GM23338 (cell line): ENCODE results near the gene CASP3. TPM values are rescaled to one million over a fixed set of nuclear protein-coding genes. Genes with fewer than 3 reads are reported as not detected.

Experiments used
- ATAC-seq: fragments of 200-7000 bp; cut with Tn5 transposase; 3 replicates; pipeline ENCODE4 v1.9.1; 2020
- DNase-seq: peaks from one replicate; pipeline ENCODE4 v3.0.0-alpha.2; 2015; ENCODE audit warnings: low spot score
- H2AFZ ChIP-seq: fragments of 200-600 bp; sonication (generic); 2 replicates; pipeline ENCODE4 v1.8.0; 2016; ENCODE audit warnings: antibody characterized with exemption, mild to moderate bottlenecking, moderate library complexity
- H3F3A ChIP-seq: fragments of 200-600 bp; sonication (generic); replicated peaks from 2 replicates; pipeline ENCODE4 v1.8.0; 2017; ENCODE audit warnings: antibody characterized with exemption, mixed run types, low read depth
- H3K27ac ChIP-seq: fragments of 200-600 bp; sonication (generic); 2 replicates; pipeline ENCODE4 v1.6.1; 2016; ENCODE audit warnings: low read depth
- H3K27me3 ChIP-seq: fragments of 200-600 bp; sonication (generic); 2 replicates; pipeline ENCODE4 v1.8.0; 2016; ENCODE audit warnings: mild to moderate bottlenecking, mixed run types, moderate library complexity; ENCODE audit not compliant: insufficient read depth
- H3K36me3 ChIP-seq: fragments of 200-600 bp; sonication (generic); 2 replicates; pipeline ENCODE4 v1.8.0; 2016; ENCODE audit warnings: mild to moderate bottlenecking; ENCODE audit not compliant: insufficient read depth
- H3K4me1 ChIP-seq: fragments of 200-600 bp; sonication (generic); 2 replicates; pipeline ENCODE4 v1.8.0; 2016; ENCODE audit warnings: mild to moderate bottlenecking, moderate library complexity; ENCODE audit not compliant: insufficient read depth
- H3K4me2 ChIP-seq: fragments of 200-600 bp; sonication (generic); 2 replicates; pipeline ENCODE4 v1.7.1; 2017; ENCODE audit warnings: mixed run types
- H3K4me3 ChIP-seq: fragments of 200-600 bp; sonication (generic); 2 replicates; pipeline ENCODE4 v1.6.1; 2016; ENCODE audit warnings: mixed run types
- H3K79me2 ChIP-seq: fragments of 200-600 bp; sonication (generic); replicated peaks from 2 replicates; pipeline ENCODE4 v1.8.0; 2017; ENCODE audit warnings: mild to moderate bottlenecking; ENCODE audit not compliant: insufficient read depth
- H3K9me2 ChIP-seq: fragments of 200-600 bp; sonication (generic); 2 replicates; pipeline ENCODE4 v1.8.0; 2017; ENCODE audit not compliant: insufficient read depth
- H4K20me1 ChIP-seq: fragments of 200-600 bp; sonication (generic); replicated peaks from 2 replicates; pipeline ENCODE4 v1.8.0; 2017; ENCODE audit warnings: mild to moderate bottlenecking; ENCODE audit not compliant: insufficient read depth
- H3K27ac Mint-ChIP-seq: 2 replicates; pipeline ENCODE4 v1.8.0; 2020; ENCODE audit warnings: inconsistent platforms, mild to moderate bottlenecking, moderate library complexity, mixed read lengths
- H3K27me3 Mint-ChIP-seq: 3 replicates; pipeline ENCODE4 v1.8.0; 2022; ENCODE audit warnings: low read depth, mild to moderate bottlenecking, moderate library complexity, mixed read lengths, inconsistent platforms; ENCODE audit not compliant: insufficient read depth, poor library complexity
- H3K36me3 Mint-ChIP-seq: 3 replicates; pipeline ENCODE4 v1.8.0; 2021; ENCODE audit warnings: low read depth, mild to moderate bottlenecking, inconsistent platforms, moderate library complexity, mixed read lengths
- H3K4me1 Mint-ChIP-seq: 3 replicates; pipeline ENCODE4 v1.8.0; 2020; ENCODE audit warnings: mild to moderate bottlenecking, inconsistent platforms, mixed read lengths
- H3K4me3 Mint-ChIP-seq: 3 replicates; pipeline ENCODE4 v1.8.0; 2021; ENCODE audit warnings: moderate library complexity, mild to moderate bottlenecking, inconsistent platforms, mixed read lengths
- H3K9me3 Mint-ChIP-seq: 3 replicates; pipeline ENCODE4 v1.8.0; 2020; ENCODE audit warnings: moderate library complexity, mild to moderate bottlenecking, inconsistent platforms, mixed read lengths
- CREB1 ChIP-seq: fragments of 250-450 bp; sonication (Bioruptor Pico); IDR thresholded peaks from 2 replicates; pipeline ENCODE4 v1.5.0; 2020; ENCODE audit warnings: low read depth, mild to moderate bottlenecking, moderate library complexity
- CTCF ChIP-seq, 2 experiments: fragments of 200-600 bp in 1 of 2; sonication (generic) in 1 of 2; conservative IDR thresholded peaks; 2 replicates each; pipeline versions ENCODE4 v1.5.1 to v1.6.1; 2016 to 2017; ENCODE audit warnings: antibody characterized with exemption in 2 of 2, low read depth in 2 of 2, mild to moderate bottlenecking in 2 of 2, moderate library complexity in 1 of 2
- EZH2 ChIP-seq: fragments of 200-600 bp; sonication (generic); IDR thresholded peaks from one replicate; pipeline ENCODE4 v1.8.0; 2017; ENCODE audit warnings: antibody characterized with exemption, mild to moderate bottlenecking, low read depth; ENCODE audit not compliant: unreplicated experiment
- EZH2phosphoT487 ChIP-seq: fragments of 200-600 bp; sonication (generic); IDR thresholded peaks from one replicate; pipeline ENCODE4 v1.8.1; 2018; ENCODE audit warnings: antibody characterized with exemption; ENCODE audit not compliant: unreplicated experiment
- JUNB ChIP-seq: IDR thresholded peaks from one replicate; pipeline ENCODE4 v1.6.1; 2016; ENCODE audit warnings: antibody characterized with exemption; ENCODE audit not compliant: unreplicated experiment
- NANOG ChIP-seq: IDR thresholded peaks from 2 replicates; pipeline ENCODE4 v1.6.1; 2016; ENCODE audit warnings: antibody characterized with exemption, borderline replicate concordance
- POLR2AphosphoS5 ChIP-seq: IDR thresholded peaks from 2 replicates; pipeline ENCODE4 v1.6.1; 2016; ENCODE audit warnings: antibody characterized with exemption, low read depth
- STAT1 ChIP-seq: IDR thresholded peaks from one replicate; pipeline ENCODE4 v1.6.1; 2016; ENCODE audit warnings: antibody characterized with exemption; ENCODE audit not compliant: unreplicated experiment
- ZNF114 ChIP-seq: fragments of 250-450 bp; sonication (Bioruptor Pico); IDR thresholded peaks from 2 replicates; pipeline ENCODE4 v1.5.0; 2020; ENCODE audit warnings: mild to moderate bottlenecking, moderate library complexity
- ZNF331 ChIP-seq: fragments of 250-450 bp; sonication (Bioruptor Pico); IDR thresholded peaks from 2 replicates; pipeline ENCODE4 v1.5.0; 2020; ENCODE audit warnings: low read depth, mild to moderate bottlenecking, moderate library complexity
- ZNF462 ChIP-seq: fragments of 250-450 bp; sonication (Bioruptor Pico); IDR thresholded peaks from 2 replicates; pipeline ENCODE4 v1.5.0; 2020; ENCODE audit warnings: mild to moderate bottlenecking, moderate library complexity
- polyA plus RNA-seq: library from polyadenylated mRNA; unstranded; fragments of >200 nt; fragmentation: Nextera tagmentation; extraction: Ambion mirVana; gene quantifications from 2 replicates; pipeline ENCODE4 v1.2.1, GENCODE V29; 2016
- total RNA-seq: library from RNA; depleted of rRNA; stranded (reverse); fragments of >200 nt; shearing (Covaris generic); gene quantifications from 2 replicates; pipeline ENCODE4 v1.2.3, GENCODE V29; 2014
- TF ChIP-seq, protein P1 (sequence below): IDR thresholded peaks from 2 replicates; pipeline ENCODE4 v1.6.1; 2016; ENCODE audit warnings: antibody characterized with exemption
- TF ChIP-seq, protein P2 (sequence below): IDR thresholded peaks from one replicate; pipeline ENCODE4 v1.6.1; 2018; ENCODE audit warnings: antibody characterized with exemption; ENCODE audit not compliant: unreplicated experiment

CASP3 gene
- total and polyA plus RNA-seq, 2 experiments from 2014 or later: 50.5 to 84.4 TPM

GRCh38 chr4:184695178-184695896 is 46.1 kb upstream of the CASP3 start:
- no peak for TF ChIP-seq POLR2AphosphoS5
- TF ChIP-seq, protein P1, sequence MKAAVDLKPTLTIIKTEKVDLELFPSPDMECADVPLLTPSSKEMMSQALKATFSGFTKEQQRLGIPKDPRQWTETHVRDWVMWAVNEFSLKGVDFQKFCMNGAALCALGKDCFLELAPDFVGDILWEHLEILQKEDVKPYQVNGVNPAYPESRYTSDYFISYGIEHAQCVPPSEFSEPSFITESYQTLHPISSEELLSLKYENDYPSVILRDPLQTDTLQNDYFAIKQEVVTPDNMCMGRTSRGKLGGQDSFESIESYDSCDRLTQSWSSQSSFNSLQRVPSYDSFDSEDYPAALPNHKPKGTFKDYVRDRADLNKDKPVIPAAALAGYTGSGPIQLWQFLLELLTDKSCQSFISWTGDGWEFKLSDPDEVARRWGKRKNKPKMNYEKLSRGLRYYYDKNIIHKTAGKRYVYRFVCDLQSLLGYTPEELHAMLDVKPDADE: no peak
- TF ChIP-seq ZNF331 (CRISPR knock-in tag): no peak
- no peak for TF ChIP-seq ZNF114
- no peak for TF ChIP-seq EZH2phosphoT487
- TF ChIP-seq EZH2: no peak
- no peak for TF ChIP-seq CREB1
- TF ChIP-seq JUNB: no peak
- TF ChIP-seq CTCF (conservative IDR thresholded peaks at IDR 0.05; ENCODE audit: low read depth in 2 of 2): no peak
- TF ChIP-seq STAT1: no peak
- TF ChIP-seq, protein P2, sequence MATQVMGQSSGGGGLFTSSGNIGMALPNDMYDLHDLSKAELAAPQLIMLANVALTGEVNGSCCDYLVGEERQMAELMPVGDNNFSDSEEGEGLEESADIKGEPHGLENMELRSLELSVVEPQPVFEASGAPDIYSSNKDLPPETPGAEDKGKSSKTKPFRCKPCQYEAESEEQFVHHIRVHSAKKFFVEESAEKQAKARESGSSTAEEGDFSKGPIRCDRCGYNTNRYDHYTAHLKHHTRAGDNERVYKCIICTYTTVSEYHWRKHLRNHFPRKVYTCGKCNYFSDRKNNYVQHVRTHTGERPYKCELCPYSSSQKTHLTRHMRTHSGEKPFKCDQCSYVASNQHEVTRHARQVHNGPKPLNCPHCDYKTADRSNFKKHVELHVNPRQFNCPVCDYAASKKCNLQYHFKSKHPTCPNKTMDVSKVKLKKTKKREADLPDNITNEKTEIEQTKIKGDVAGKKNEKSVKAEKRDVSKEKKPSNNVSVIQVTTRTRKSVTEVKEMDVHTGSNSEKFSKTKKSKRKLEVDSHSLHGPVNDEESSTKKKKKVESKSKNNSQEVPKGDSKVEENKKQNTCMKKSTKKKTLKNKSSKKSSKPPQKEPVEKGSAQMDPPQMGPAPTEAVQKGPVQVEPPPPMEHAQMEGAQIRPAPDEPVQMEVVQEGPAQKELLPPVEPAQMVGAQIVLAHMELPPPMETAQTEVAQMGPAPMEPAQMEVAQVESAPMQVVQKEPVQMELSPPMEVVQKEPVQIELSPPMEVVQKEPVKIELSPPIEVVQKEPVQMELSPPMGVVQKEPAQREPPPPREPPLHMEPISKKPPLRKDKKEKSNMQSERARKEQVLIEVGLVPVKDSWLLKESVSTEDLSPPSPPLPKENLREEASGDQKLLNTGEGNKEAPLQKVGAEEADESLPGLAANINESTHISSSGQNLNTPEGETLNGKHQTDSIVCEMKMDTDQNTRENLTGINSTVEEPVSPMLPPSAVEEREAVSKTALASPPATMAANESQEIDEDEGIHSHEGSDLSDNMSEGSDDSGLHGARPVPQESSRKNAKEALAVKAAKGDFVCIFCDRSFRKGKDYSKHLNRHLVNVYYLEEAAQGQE: no peak
- TF ChIP-seq ZNF462 (CRISPR knock-in tag): no peak
- TF ChIP-seq NANOG: no peak
- no peaks in the 10 kb centered on the region for H3K9me3 Mint-ChIP-seq
- no peak overlapping the region for H3K4me3 Mint-ChIP-seq
- peaks cover 4% of the 10 kb centered on the region; the same call in 2 of the 3 replicates for H3K4me1 Mint-ChIP-seq
- ATAC-seq (no peak), DNase-seq (no peak)
- Histone ChIP-seq H3K27me3 (no peaks in the 10 kb centered on the region), H3K27ac (no peak overlapping the region), H3K4me2 (no peak overlapping the region), H3K4me1 (no peaks in the 10 kb centered on the region), H3F3A (no peaks in the 10 kb centered on the region), H3K4me3 (no peak overlapping the region), H3K36me3 (peaks cover 31% of the 10 kb centered on the region; the same call in 1 of the 2 replicates), H4K20me1 (0 out of 2 replicates have a peak, but pooled peaks cover 3% of the 10 kb centered on the region), H3K9me2 (no peaks in the 10 kb centered on the region), H3K79me2 (no peaks in the 10 kb centered on the region), H2AFZ (no peak overlapping the region)
- H3K27ac Mint-ChIP-seq: no peak overlapping the region
- H3K36me3 Mint-ChIP-seq: peaks cover 61% of the 10 kb centered on the region
- H3K27me3 Mint-ChIP-seq: peaks cover 3% of the 10 kb centered on the region
